ENCODE measurements around the gene CGB2.

CGB2 gene

GRCh38 chr19:49031642-49032301 is at the start of gene CGB2:
CGB2 (plus strand) TSS chr19:49031890; CDS start chr19:49032096, 206 bp downstream.
- DNase-seq (ENCODE audit: extremely low read depth in 1 of 2, low read depth in 1 of 2): peak in 1 of 2 donors; percentile 40

- DNase-seq (ENCODE audit: extremely low read depth in 1 of 2, low read depth in 1 of 2): no peak
Measured at GRCh38 chr19:48982280-48982679, 49.4 kb upstream of the CGB2 start.

- DNase-seq (ENCODE audit: extremely low read depth in 1 of 2, low read depth in 1 of 2): no peak
Measured at GRCh38 chr19:48985711-48986110, 46.0 kb upstream of the CGB2 start.

DNA sequence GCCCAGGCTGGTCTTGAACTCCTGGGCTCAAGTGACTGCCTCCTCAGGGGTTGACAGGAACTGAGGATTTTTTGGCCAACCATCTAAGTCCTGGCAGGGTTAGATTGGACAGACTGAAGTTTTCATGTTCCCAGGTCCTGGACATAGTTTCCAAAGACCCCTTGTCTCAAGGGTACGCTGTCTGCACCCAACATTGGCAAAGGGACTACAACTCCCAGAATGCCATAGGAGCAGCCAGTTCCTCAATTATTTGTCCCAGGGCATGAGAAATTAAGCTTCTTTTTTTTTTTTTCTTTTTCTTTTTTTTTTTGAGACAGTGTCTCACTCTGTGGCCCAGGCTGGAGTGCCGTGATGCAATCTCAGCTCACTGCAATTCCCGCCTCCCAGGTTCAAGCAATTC is 45.5 kb upstream of the CGB2 start:
- DNase-seq (ENCODE audit: extremely low read depth in 1 of 2, low read depth in 1 of 2): no peak

- no peak for DNase-seq (ENCODE audit: extremely low read depth in 1 of 2, low read depth in 1 of 2)
Measured at GRCh38 chr19:48987323-48987722, 44.4 kb upstream of the CGB2 start.

GRCh38 chr19:48988286-48988685 is 43.4 kb upstream of the CGB2 start:
- DNase-seq (ENCODE audit: extremely low read depth in 1 of 2, low read depth in 1 of 2): no peak

DNA sequence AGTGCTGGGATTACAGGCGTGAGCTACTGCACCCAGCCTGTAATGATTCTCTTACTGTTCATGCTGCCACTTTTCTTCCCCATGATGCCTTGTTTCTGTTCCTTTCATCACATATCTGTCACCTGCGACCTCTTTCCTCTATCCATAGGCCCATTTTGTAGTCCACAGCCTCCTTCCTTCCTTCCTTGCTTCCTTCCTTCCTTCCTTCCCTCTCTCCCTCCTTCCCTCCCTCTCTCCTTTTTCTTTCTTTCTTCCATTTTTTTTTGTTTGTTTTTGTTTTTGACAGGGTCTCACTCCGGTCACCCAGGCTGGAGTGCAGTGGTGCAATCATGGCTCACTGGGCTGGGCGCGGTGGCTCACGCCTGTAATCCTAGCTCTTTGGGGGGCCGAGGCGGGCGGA is 42.8 kb upstream of the CGB2 start:
- DNase-seq (ENCODE audit: extremely low read depth in 1 of 2, low read depth in 1 of 2): no peak

DNA sequence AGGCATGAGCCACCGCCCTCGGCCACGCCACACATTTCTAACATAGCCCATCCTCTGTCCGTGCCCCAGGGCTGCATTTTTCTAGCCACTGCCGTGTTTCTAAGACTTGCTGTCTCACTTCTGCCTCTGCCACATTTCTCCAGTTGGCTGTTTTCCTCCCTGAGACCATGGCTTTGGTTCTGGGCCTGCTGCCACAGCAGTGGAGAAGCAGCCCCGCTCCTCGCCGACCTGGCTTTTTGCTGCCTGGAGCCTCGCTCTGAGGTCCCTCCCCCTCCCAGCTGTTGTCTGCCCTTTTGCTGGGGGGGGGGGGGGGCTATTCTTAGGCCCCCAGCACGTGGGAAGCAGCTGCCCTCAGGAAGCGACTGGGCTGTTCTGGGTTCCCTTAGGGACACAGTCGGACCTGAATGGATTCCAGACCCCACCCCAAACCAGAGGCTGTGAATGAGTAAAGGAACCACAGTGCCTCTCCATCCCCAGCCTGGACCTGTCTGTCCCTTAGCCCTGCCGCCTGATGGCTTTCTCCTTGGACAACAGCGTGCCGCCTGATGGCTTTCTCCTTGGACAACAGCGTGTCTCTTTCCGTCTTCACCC is 41.9 kb upstream of the CGB2 start:
- no peak for DNase-seq (ENCODE audit: extremely low read depth in 1 of 2, low read depth in 1 of 2)

GRCh38 chr19:48990400-48990799 is 41.3 kb upstream of the CGB2 start:
- no peak for DNase-seq (ENCODE audit: extremely low read depth in 1 of 2, low read depth in 1 of 2)

- no peak for DNase-seq (ENCODE audit: extremely low read depth in 1 of 2, low read depth in 1 of 2)
Measured at GRCh38 chr19:48991011-48991609, 40.6 kb upstream of the CGB2 start.

DNA sequence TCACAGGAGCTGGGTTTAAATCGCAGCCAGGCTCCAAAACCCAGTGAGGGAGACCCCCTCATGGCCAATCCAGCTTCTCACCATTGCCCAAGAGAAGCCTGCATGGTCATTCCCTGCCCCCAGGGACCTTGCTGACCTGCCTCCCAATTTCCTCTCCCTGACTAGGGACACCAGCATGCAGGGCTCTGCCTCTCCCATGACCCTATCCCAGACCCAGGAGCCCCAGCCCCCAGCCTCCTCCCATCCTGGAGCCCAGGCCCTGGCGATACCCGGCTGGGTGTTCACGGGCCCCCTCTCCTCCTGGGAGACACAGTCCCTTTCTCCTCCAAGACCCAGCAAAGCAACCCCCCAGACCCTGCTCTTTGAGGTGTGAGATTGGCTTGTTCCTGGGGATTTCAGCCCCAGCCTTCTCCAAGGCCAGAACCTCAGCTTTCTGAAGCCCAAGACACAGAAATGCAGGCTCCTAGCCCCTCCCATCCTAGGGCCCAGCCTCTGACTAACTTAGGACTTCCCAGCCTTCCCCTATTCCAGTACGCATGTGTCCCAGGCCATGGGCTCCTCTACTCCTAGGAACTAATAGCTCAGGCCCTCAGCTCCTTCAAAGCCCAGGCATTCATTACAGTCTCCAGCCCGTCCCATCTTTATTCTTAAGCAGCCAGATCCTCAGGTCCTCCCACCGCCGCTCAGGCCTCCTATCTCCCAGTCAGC is 39.7 kb upstream of the CGB2 start:
- no peak for DNase-seq (ENCODE audit: extremely low read depth in 1 of 2, low read depth in 1 of 2)

DNA sequence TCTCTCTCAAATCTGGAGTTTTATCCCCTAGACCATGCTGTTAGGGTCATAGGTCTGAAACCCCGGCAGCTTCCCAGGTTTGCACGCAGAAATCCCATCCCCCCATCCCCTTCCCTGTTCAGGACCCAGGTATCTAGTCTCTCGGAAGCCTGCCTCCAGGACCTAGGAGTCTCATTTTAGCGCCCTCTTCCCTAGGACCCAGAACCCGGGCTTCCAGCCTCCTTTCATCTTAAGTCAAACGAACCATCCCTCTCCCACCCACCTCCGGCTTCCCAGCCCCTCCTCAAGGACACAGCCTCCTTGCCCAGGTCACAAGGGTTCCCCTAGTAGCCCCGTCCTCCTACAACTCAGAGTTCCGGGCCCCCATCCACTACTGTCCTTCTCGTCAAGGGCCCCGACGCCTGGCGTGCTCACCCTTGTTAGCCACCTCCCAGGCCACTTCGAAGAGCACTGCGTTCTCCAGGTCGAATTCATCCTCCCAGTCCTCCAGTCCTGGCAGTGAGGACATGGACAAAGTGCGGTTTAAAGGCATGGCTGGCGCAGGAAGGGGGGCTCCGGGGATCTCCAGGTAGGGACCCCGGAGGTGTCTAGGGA is 39.0 kb upstream of the CGB2 start:
- no peak for DNase-seq (ENCODE audit: extremely low read depth in 1 of 2, low read depth in 1 of 2)

DNA sequence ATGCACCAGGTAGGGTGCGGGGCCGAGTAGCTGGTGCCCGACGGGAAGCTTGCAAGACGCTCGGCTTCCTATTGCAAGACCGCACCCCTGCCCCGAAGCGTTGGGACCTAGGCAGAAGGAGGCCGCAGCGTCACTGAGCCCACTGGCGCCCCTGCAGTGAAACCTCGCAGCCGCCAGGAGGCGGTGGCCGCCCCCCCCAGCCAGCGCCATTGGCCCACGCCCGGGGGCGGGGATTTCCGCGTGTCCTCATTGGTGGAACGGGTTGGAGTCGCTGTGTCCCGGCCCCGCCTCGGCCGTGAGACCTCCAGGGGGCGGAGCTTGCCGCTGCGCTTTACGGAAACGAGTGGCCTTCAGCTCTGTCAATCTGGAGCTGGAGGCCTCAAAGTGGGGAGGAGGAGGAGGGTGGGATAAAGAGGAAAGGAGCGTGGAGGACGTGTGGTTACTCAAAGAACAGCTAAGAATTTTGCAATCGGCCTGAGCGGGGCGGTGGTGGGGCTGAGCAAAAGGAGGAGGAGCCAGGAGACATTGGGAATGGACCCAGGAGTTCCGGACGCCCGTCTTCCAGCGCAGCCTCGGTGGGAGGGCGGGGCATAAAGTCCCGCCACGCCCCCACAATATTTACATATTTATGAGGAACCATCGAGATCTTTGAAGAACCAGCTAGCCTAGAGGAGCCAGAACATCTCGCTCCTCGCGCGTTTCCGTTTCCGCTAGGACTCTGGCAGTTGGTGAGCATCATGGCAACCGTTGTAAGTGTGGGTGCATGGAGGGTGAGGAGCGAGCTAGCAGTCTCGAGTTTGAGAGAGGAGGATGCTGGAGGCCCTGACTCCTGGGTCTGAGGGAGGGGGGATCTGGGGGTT is 38.3 kb upstream of the CGB2 start, which contains the start of the genes GYS1 and RUVBL2:
GYS1 (minus strand) TSS at position 135 of the 860 bp plus-strand sequence. CDS start 197 bp downstream, outside the sequence.
RUVBL2 (plus strand) TSS at position 713 of the 860 bp plus-strand sequence; CDS start at position 738, 25 bp downstream.
- DNase-seq (ENCODE audit: extremely low read depth in 1 of 2, low read depth in 1 of 2): peak; percentile 98

GRCh38 chr19:48994035-48994386 is 37.7 kb upstream of the CGB2 start:
- no peak for DNase-seq (ENCODE audit: extremely low read depth in 1 of 2, low read depth in 1 of 2)

- no peak for DNase-seq (ENCODE audit: extremely low read depth in 1 of 2, low read depth in 1 of 2)
Measured at GRCh38 chr19:48997972-48998371, 33.7 kb upstream of the CGB2 start.

GRCh38 chr19:48999481-49000325 is 32.0 kb upstream of the CGB2 start:
- DNase-seq (ENCODE audit: extremely low read depth in 1 of 2, low read depth in 1 of 2): peak; percentile 39 to 51

GRCh38 chr19:49004133-49004532 is 27.6 kb upstream of the CGB2 start:
- DNase-seq (ENCODE audit: extremely low read depth in 1 of 2, low read depth in 1 of 2): no peak

DNA sequence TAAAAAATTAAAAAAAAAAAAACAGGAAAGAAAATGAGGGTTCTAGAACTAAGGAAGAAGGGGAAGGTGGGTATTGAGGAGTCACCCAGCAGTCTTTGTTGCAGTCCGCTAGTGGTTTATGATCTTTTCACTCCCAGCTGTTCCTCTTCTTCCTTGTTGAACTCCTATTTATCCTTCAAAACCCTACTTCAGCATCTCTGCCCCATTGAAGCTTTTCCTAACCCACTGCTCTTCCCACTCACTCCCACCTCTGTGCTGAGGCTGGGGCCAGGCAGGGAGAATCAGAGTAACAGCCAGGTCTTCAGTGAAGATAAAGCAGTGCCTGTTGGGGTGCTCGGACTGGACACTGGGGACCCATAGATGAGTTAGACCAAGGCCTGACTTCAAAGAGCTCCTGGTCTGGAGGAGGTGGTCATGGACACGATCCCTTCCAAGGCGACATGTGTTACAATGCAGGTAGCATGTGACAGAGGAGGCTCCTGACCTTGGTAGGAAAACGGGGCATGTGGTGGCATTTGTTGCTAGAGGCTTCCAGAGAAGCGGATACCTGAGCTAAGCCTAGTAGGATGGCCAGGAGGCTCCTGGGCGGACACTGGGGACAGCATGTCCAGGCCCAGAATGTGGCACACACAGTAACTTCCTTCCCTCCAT is 26.6 kb upstream of the CGB2 start:
- no peak for DNase-seq (ENCODE audit: extremely low read depth in 1 of 2, low read depth in 1 of 2)

DNA sequence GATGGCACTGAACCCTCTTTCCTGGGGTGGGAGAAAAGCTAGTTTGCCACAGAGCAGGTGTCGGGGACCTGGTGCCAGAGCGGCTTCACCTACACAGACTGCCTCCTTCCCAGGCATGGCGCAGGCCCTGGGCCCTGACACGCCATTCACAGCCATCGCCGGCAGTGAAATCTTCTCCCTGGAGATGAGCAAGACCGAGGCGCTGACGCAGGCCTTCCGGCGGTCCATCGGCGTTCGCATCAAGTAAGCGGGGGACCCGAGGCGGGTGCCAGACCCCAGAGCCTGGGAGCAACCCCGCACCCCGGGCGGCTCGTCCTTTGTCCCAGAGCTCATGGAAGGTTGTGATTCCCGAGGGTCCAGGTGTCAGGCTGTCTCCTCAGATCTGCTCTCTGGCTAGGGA is 24.8 kb upstream of the CGB2 start:
- DNase-seq (ENCODE audit: extremely low read depth in 1 of 2, low read depth in 1 of 2): no peak

All from activated CD8-positive, alpha-beta memory T cell treated with anti-CD3 and anti-CD28 coated beads for 1 hour (primary cell).